GM12891 (cell line): ENCODE results near the gene CDC40.

Experiments used
- POLR2A ChIP-seq: IDR thresholded peaks from 2 replicates; pipeline ENCODE4 v1.6.1; 2011; ENCODE audit warnings: low read depth, low read length, control low read depth
- POLR2AphosphoS5 ChIP-seq: IDR thresholded peaks from 2 replicates; pipeline ENCODE4 v1.6.1; 2011; ENCODE audit warnings: low read depth, low read length, control low read depth
- SPI1 ChIP-seq: IDR thresholded peaks from 2 replicates; pipeline ENCODE4 v1.6.1; 2011; ENCODE audit warnings: low read depth, low read length, control low read depth

DNA sequence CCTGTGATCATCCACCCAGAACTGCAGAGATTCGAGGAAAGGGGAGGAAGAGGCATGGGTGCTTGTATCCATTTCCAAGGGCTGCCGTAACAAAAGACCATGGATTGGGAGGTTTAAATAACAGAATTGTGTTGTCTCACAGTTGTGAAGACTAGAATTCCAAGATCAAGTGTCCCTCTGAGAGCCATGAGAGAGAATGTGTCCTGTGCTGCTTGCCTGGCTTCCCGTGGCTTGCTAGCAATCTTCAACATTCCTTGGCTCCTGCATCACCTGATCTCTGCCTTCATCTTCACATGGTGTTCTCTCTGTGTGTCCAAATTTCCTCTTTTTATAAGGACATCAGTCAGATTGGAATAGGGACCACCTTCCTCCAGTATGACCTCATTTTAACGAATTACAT, 69.8 kb downstream of the CDC40 start:
- TF ChIP-seq POLR2AphosphoS5, result no peak
- TF ChIP-seq SPI1, result no peak
- TF ChIP-seq POLR2A, result no peak
